ENCODE data around the gene CLCF1.

Gene CLCF1

GRCh38 chr11:67355023-67355793 lies 18.2 kb downstream of the CLCF1 start:
- no peak for DNase-seq

DNA sequence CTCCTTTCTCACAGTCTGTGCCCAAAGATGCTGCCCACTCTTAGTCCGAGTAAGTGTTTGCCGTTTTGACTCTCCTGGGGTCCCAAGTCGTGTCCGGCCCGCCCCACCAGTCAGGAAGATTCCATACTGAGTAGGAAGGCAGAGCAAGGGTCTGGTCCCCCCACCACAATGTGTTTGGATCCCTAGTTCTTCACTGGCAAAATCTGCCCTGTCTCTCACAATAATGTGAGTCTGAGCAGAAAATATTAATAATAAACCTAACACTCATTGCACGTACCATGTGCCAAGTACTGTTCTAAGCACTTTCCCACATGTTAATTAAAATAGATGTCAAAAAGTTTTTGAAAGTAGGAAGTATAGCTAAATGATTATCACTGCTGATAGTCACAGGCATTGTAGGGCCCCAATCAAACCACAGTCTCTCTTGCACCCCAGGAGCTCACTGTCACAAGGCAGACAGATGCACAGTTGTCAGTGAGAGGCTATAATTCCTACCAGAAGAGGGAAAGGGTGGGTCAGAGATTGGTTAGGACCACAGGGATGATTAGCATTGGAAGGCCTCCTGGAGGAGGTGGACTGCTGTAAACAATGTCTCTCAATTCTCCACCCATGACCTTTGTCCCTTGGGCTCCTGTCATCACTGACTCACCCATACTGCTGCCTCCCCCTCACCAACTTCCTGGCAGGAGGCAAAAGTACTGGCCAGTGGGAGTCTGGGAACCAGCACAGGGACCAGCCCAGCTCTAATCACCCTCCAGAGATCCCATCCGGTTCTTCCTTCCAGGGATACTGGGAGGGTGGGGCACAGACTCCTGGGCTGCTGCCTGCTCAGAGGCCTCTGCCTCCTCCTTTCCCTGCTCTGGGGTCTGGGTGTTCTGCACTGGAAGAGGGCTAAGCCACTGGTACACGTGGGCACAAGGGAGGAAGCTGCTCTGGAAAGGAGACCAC lies 19.0 kb downstream of the CLCF1 start:
- DNase-seq, result no peak

DNA sequence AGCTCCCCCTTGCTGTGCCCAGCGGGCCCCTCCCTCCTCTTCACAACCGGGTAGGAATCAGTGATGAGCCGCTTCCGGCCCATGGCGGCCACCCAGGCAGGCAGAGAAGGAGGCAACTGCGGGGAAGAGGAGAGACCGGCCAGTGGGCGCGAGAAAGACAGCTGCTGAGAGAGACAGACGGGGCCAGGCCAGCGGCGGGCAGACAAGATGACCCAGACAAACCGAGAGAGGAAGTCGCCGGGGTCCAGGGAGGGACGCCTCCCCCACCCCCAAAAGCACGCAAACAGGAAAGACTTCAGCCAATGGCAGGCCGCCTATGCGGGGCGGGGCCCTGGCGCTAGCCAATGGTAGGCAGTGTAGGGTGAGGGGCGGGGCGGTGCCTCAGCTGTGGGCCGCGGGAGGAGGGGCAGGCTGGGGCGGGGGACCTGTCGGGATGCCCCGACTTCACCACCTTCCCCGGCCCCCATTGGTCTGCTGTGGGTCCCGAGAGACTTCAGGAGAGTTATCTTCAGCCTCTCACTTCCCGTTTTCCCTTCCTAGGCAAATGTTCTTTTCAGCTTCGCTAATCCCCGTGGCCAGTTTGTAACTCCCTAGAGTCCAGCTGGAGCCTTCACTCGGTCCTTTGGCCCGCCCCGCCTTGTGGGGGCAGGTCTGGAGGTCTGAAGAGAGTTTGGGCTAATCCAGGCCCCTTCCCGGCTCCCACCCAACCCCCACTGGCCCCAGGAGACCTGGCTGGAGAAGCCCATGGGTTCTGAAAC lies 19.9 kb downstream of the CLCF1 start, which contains the start of gene POLD4:
TSS of gene POLD4 (minus strand) at position 230 of the 758 bp plus-strand sequence. CDS start at position 83, 147 bp downstream.
- peak; percentile 94 for DNase-seq

- no peak for DNase-seq
Observed at GRCh38 chr11:67352546-67353316, 20.7 kb downstream of the CLCF1 start.

DNA sequence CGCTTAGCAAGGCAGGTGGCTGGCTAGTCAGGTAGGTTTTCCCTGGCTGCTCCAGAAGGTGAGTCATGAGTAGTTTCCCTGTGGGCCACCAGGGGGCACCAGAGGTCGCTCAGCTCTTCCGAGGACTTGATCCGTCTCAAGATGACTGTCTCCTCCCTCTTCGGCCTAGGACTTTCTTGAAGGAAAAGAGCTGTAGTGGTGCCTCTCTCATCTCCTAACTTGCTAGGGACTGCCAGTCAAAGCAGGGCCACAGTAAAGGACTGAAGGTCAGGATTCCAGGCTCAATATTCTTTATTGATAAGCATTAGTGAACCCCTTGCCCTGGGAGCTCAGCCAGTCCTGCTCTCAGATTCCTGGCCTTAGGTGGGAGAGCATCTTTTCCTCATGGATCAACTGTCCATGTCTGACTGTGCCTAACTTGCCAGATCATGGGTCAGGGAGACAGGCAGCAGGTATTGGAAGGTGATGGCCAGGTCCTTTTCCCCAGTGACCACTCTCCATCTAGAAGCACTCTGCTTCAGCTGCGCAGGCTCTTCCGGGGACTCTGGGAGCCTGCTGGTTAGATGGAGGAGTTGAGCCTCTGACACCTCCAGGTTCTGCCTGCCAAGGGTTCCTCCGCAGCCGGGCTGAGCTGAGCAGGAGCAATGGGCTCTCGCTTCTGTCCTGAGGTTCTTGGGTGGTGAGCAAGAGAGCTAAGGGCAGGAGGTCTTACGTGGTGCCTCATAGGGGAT lies 22.0 kb downstream of the CLCF1 start:
- DNase-seq, result peak; percentile 60

- DNase-seq, result no peak
Observed at GRCh38 chr11:67349928-67350465, 23.4 kb downstream of the CLCF1 start.

DNA sequence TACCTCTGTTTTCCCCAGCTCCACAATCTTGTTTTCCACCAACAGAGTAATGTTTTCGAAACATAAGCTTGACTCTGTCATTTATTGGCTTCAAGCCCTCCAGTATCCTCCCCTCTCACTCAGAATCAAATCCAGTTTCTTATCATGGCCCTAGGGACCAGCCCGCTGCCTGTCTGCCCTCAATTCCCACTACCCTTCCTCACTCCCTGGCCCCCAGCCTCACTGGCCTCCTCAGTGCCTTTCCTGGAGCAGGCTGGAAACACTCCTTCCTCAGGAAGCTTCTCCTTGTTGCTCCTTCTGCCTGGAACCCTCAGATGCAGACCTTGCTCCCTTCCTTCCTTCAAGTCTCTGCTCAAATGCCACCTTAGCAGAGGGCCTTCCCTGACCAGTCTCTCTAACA lies 23.9 kb downstream of the CLCF1 start:
- no peak for DNase-seq

GRCh38 chr11:67349036-67349435 lies 24.4 kb downstream of the CLCF1 start:
- no peak for DNase-seq

DNA sequence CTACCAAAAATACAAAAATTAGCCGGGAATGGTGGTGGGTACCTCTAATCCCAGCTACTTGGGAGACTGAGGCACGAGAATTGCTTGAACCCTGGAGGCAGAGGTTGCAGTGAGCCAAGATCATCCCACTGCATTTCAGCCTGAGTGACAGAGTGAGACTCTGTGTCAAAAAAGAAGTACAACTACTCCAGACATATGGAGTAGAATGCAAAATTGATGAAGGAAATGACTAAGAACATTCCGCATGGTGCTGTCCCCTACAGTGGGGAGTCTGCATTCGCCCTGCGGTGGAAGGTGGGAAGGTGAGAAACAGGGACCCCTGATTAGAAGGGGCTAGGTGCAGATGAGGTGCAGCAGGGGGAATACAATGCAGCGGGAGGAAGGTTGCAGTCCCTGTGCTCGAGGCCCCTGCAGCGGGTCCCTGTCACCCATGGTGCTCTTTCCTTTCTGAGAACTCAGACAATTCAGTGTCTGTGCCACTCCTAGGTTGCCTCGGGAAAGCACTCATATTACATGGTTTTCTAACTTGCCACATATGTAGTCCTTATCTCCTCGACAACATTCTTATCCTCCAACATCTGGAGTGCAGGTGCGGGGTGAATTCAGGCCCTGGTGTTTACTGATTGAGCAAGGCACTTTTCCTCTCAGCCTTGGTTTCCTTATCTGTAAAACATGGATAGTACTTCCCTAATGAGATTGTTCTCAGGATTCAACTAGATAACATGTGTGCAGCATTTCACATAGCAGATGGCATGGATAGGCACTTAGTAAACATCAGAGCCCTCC lies 25.2 kb downstream of the CLCF1 start:
- DNase-seq, result no peak

DNA sequence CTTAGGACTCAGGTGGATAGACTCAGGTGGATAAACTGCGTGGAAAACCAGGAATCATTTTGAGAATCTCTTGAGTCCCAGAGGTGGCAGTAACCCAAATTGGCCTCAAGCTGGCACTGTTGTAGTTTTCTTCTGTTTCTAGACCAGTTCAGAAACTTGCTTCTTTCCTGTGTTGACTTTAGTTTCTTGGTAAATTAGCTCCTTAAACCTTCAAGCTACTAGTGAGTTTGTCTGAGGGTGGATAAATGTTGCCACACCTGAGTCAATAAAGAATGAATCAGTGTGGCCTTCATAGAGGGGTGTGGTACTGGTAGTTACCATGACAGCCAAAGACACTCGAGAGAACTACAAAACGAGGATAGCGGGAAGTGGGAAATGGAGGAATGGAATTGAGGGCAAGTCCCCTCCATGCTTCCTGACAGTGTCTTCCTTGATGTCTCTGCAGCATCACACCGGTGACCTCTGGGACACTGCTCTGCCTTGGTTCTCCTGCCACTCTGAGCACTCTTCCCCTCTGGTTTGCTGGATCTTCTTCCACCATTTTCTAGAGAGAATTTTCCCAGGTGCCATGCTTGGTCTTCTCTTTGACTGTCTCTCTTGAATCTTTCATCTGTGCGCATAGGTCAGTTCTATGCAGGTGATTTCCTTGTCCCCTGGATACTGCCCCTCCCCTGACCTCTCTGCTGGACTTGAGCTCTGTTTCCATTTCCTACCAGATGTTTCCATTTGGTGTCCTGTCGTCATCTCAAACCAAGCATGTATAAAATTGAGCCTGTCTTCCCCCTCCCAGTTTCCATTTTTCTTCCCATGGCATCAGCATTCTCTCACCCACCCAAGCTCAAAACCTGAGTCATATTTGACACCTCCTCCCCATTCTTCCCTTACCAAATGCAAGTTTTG lies 27.2 kb downstream of the CLCF1 start:
- peak; percentile 57 for DNase-seq

DNA sequence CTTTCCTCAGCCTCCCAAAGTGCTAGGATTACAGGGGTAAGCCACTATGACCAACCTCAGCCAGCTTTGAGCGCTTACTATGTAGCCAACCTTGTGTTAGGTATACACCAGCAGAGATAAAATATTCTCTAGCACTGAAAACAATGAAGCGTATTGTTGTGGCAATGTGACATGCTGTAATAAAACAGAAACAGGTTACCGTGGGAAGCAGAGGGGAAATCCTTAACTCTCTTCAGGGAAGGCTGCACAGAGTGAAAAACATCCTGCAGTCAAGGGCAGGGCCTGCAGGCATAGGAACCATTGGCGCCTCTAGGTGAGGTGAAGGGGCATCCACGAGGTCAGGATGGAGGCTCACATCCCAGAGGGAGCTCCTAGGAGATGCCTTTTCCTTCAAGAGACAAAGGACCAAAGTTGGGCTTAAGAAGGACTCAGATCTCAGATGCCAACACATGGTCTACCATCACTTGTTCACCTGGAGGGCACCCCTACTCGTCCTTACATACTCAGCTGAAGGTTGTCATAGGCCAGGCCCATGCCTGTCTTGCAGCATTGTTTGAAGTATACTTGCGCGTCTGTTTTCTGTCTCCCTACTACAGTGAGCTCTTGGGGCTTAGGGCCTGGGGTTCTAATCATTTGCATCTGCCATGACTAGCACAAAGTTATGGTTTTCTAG lies 28.0 kb downstream of the CLCF1 start:
- no peak for DNase-seq

DNA sequence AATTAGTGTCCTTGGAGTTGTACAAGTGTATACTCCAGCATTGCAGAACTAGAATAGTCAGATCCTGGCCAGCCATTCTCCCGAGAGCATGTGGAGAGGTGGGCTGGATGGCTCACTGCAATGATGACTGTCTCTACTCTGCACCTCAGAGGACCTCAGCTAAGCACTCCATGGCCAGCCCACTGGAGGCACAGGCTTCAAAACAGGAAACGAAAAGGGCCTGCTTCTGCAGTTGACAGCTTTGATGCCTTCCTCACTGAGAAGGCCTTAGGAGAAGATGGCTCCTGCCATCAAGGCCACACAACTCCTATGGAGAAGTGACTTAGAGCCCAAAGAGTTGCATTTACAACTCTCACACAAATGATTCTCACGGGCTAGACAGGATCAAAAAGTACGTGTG lies 29.1 kb downstream of the CLCF1 start:
- peak; percentile 19 for DNase-seq

- DNase-seq, result no peak
Observed at GRCh38 chr11:67337257-67337656, 36.1 kb downstream of the CLCF1 start.

DNA sequence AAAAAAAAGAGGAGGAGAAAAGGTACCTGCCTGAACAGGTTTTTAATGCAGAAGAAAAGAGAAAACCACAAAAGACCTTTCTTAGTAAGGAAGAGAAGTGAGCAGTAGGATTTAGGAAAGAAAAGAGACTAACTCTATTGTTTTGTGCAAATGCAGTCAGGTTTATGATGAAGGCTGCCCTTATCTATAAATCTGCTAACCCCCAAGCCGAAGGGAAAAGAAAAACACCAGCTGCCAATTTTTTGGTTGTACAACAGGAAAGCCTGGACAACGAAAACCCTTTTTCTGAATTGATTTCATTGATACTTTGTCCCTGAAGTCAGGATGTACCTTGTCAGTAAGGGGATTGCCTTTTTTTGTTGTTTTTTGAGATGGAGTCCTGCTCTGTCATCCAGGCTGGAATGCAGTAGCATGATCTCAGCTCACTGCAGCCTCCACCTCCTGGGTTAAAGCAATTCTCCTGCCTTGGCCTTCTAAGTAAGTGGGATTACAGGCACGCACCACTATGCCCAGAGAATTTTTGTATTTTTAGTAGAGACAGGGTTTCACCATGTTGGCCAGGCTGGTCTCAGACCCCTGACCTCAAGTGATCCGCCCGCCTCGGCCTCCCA lies 41.2 kb downstream of the CLCF1 start:
- no peak for DNase-seq

GRCh38 chr11:67323526-67323925 lies 49.9 kb downstream of the CLCF1 start:
- no peak for DNase-seq

DNA sequence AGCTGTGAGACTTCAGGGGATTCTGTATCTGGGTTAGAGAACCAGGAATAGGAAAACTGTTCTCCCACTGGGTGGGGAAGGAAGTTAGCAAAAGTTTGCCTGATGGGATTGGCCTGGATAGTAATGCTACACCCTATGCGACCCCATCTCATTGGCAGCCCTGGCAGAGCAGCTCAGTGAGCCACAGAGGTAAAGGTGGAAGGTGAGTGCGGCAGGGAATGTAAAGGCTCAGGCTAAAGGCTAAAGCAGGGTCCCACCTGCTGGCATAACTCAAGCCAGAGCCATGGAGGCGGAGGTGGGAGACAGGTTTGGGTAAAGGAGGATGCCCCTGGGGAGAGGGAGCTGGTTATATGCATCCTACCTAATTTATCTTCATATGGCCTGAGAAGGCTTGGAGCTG lies 51.3 kb downstream of the CLCF1 start:
- no peak for DNase-seq

- DNase-seq, result no peak
Observed at GRCh38 chr11:67321313-67321871, 52.0 kb downstream of the CLCF1 start.

DNA sequence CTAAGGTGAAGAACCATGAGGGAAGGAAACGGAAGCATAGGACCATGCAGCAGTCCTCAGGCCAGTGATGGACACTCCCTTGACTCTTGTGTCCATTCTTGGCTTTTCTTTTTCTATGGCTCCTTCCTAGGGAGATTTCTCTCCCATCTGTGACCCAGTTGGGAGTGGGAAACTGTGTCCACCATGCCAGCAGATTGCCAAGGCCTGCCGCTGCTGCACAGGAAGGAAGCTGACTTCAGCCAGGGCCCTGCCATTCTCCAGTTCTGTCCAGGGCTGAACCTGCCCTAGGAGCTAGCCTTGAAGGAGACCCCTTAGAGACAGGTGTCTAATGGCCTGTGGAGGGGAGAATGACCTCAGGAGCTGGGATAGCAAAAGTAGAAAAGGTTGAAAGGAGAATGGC lies 52.7 kb downstream of the CLCF1 start:
- DNase-seq, result no peak
